Activated CD4-positive, CD25-positive, alpha-beta regulatory T cell treated with anti-CD3 and anti-CD28 coated beads, Interleukin-2, amount 50 U/mL, for 72 hours (primary cell): ENCODE data around the gene AFF2.

Source experiments
- DNase-seq: peaks from one replicate; pipeline ENCODE4 v3.0.0; 2021

AFF2 gene

GRCh38 chrX:149036086-149036485 lies 535.7 kb downstream of the AFF2 start:
- no peak for DNase-seq

GRCh38 chrX:149037281-149037870 lies 537.0 kb downstream of the AFF2 start:
- DNase-seq = no peak

- no peak for DNase-seq
Measured at GRCh38 chrX:149039057-149039456, 538.6 kb downstream of the AFF2 start.

- DNase-seq = no peak
Measured at GRCh38 chrX:149040873-149041535, 540.6 kb downstream of the AFF2 start.

- DNase-seq = no peak
Measured at GRCh38 chrX:149043401-149043800, 543.0 kb downstream of the AFF2 start.

- no peak for DNase-seq
Measured at GRCh38 chrX:149044471-149044870, 544.1 kb downstream of the AFF2 start.

GRCh38 chrX:149045645-149046210 lies 545.3 kb downstream of the AFF2 start:
- no peak for DNase-seq
